ENCODE data around the gene INSL3.
"Not testable (repeated sequence)": the region's sequence is repeated elsewhere in the genome, so short reads cannot be mapped to it uniquely, and the experiment has no call there.

Gene INSL3

DNA sequence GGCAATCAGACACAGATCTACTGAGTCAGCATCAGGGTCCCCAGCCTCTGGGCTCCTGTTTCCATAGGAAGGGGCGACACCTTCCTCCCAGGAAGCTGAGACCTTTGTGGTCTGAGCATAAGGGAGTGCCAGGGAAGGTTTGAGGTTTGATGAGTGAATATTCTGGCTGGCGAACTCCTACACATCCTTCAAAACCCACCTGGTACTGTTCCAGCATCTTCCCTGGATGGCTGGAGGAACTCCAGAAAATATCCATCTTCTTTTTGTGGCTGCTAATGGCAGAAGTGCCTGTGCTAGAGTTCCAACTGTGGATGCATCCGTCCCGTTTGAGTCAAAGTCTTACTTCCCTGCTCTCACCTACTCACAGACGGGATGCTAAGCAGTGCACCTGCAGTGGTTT lies 9.2 kb downstream of the INSL3 start:
- DNase-seq (ENCODE audit: low read depth), result no peak

DNA sequence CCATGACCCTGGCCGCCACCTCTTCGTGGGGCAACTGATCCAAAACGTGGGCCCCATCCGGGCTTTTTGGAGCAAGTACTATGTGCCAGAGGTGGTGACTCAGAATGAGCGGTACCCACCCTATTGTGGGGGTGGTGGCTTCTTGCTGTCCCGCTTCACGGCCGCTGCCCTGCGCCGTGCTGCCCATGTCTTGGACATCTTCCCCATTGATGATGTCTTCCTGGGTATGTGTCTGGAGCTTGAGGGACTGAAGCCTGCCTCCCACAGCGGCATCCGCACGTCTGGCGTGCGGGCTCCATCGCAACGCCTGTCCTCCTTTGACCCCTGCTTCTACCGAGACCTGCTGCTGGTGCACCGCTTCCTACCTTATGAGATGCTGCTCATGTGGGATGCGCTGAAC lies 9.6 kb downstream of the INSL3 start:
- DNase-seq (ENCODE audit: low read depth), result no peak

DNA sequence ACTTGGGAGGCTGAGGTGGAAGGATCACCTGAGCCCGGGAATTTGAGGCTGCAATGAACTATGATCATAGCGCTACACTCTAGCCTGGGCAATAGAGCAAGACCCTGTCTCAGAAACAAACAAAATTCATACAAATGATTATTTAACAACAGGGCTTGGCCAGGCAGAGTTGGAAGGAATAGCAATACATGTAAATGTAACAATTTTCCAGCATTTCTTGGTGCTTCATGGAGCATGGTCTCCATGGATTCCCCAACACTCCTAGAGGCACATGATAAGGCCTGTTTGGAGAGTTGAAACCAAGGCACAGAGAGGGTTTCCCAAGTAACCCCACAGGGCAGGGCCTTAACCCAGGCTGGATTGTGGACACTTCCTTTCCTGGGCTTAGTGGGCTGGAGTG lies 10.2 kb downstream of the INSL3 start:
- DNase-seq (ENCODE audit: low read depth), result no peak

DNA sequence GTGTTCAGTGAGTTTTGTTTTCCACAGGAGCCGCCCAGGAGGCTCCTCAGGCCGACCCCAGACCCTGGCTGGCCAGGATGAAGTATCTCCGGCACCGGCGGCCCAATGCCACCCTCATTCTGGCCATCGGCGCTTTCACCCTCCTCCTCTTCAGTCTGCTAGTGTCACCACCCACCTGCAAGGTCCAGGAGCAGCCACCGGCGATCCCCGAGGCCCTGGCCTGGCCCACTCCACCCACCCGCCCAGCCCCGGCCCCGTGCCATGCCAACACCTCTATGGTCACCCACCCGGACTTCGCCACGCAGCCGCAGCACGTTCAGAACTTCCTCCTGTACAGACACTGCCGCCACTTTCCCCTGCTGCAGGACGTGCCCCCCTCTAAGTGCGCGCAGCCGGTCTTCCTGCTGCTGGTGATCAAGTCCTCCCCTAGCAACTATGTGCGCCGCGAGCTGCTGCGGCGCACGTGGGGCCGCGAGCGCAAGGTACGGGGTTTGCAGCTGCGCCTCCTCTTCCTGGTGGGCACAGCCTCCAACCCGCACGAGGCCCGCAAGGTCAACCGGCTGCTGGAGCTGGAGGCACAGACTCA lies 13.5 kb downstream of the INSL3 start:
- no peak for DNase-seq (ENCODE audit: low read depth)

DNA sequence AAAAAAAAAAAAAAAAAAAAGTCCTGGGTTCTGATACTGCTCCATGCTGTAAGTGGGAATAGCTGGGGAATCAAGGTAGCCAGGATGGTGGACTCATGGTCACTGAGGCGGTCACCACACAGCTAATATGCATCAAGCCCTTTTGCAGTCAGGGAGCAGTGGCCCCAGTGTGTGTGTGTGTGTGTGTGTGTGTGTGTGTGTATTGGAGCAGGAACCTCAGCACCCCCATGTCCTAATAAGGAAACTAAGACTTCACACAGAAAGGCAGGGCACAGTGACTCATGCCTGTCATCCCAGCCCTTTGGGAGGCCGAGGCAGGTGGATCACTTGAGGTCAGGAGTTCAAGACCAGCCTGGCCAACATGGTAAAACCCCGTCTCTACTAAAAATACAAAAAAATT lies 14.4 kb downstream of the INSL3 start:
- DNase-seq (ENCODE audit: low read depth), result no peak

DNA sequence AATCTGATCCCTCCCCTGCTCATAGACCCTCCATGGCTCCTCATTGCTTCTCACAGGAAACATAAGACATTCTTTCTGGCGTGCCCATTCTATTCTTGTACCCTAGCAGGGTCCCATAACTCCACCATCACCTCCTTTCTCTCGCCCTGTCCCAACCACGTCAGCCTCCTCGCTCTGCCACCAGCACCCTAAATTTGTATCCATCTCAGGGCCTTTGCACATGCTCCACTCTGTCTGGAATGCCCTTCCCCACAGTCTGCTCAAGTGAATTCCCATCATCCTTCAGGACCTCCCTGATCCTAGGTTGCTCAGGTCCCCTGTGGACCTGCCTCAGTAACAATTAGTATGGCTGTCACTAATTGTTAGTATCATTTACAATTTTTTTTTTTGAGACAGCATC lies 15.9 kb downstream of the INSL3 start:
- no peak for DNase-seq (ENCODE audit: low read depth)

DNA sequence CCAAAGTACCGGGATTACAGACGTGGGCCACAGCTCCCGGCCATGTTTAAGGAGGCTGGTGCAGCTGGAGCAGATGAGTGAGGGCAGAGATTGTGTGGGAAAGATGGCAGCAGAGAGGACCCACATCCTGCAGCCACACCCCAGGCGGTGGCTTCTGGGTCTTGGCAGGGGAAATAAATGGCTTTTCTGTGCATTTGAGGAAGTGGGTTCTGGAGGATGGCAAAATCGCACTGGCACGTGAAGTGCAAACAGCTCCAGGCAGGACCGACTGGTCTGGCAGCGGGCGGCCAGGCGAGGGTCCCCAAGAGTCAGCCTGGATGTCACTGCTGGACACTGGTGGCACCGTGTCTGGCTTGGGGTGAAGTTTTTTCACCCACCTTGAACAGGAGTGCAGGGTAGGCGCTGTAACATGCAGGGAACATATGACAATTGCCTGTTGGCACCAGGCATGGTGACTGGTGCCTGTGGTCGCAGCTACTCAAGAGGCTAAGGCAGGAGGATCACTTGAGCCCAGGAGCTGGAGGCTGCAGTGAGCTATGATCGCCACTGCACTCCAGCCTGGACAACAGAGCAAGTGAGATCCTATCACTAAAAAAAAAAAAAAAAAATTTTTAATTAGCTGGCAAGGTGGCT lies 17.9 kb downstream of the INSL3 start:
- DNase-seq (ENCODE audit: low read depth), result no peak

DNA sequence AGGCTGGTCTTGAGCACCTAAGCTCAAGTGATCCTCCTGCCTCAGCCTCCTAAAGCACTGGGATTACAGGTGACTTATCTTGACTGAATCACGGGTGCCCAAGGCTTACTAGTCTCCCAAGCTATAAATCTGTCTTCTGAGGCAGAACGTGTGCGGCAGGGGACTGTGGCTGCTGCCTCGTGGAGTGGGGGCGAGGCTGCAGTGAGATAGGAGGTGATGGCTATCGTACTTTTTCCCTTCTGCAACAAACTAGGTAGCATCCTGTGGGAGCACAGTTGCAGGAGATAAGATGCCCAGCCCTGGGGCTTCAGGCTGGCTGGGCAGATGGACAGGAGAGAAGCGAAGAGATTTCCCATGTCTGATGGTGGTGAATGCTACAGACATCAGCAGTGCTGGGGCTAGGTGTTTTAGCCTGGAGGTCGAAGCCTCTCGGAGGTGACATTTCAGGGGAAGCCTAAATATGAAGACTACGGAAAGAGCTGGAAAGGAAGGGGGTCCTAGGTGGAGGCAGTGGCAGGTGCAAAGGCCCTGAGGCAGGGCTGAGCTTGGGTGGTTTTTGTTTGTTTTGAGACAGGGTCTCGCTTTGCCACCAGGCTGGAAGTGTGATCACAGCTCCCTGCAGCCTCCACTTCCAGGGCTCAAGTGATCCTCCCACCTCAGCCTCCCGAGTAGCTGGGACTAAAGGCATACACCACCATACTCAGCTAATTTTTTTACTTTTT lies 19.0 kb downstream of the INSL3 start:
- DNase-seq (ENCODE audit: low read depth), result no peak

DNA sequence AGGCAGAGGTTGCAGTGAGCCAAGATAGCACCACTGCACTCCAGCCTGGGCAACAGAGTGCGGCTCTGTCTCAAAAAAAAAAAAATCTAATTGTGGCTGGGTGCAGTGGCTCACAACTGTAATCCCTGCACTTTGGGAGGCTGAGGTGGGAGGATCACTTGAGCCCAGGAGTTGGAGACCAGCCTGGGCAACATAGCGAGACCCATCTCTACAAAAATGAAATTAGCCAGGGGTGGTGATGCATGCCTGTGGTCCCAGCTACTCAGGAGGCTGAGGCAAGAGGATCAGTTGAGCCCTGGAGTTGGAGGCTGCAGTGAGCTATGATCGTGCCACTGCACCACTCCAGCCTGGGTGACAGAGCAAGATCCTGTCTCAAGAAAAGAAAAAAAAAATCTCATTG lies 22.7 kb downstream of the INSL3 start:
- not testable (repeated sequence) for DNase-seq (ENCODE audit: low read depth)

DNA sequence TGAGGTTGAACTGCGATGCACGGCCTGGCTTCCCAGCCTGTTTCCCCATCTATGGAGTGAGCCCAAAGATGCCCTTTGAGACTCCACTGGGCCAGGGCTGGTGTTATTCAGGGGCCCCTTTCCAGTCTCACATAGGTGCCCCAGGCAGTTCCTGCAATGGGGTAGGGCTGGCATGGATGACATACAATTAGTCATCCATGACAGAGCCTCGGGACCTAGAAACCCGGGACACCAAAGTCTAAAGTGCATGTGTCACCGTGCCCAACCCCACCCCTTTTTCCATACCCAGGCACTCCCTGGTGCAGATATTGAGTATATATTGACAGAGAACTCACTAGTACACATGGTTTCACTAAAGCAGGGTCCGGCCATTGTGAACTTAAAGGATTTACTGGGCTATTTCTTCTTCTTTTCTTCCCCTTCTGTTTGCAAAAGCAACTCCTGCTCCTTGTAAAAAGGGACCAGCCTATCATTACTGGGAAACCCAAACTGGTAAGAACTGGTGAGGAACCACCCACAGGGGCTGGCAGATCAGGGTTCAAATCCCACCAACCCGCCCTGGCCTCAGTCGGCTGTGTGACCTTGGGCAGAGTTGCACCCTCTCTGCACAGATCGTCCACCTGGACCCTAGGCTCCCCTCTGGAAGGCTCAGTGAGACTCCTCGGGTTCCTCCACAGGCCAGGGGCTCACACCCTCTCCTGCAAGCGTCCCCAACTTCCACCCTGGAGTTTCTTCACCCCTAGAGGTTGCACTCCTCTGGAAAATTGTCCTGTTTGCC lies 23.7 kb downstream of the INSL3 start:
- DNase-seq (ENCODE audit: low read depth), result peak; percentile 60

DNA sequence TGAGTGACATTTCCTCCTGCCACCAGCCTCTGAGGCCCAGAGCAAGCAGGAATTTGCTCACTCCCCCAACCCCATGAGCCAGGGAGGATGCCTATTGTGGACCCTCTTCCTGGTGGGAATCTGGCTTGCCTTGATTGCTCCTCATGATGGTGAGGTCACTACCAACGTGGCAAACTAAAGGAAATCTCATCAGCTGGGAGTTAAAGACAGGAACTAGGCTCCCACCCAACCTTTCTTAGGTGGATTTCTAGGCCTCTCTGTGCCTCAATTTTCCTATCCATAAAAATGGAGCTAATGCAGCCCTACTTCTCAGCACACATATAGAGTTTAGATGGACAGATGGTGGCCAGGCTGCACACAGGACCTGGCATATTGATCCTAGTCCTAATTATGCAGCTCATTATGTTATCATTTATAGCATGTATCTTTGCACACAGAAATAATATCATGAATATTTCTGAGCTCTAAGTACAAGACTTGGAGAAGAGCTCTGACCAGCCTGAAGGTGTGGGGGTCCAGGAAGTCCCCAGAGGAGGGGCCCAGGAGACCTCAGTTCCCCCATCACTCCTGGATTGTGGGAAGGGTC lies 24.4 kb downstream of the INSL3 start:
- no peak for DNase-seq (ENCODE audit: low read depth)

DNA sequence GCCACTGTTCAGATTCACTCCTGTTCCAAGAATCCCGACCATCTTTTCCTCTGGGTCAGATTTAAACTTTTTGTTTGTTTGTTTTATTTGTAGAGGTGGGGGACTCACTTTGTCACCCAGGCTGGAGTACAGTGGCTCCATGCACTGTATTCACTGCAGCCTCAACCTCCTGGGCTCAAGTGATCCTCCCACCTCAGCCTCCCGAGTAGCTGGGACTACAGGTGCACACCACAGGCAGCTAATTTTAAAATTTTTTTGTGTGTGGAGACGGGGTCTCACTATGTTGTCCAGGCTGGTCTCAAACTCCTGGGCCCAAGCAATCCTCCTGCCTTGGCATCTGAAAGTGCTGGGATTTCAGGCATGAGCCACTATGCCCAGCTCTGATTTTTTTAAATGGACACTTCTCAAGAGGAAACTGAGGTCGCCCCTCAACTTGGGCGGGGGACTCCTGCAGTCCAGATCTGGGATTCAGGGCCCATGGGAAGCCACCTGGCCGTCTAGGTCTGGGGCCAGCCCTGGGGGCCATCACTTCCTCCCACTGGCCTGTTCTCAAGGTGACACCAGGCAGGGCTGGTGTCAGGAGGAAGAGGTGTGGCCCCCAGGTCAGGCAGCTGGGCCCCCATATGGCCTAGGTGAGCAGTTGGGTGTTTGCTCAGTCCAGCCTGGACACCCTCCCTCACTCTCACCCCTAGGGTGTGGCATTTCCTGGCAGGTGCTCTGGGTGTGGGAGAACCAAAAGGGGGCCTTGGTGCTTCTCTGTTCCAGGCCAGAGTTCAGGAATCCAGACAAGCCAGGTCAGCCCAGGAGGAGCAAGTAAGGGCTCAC lies 25.1 kb downstream of the INSL3 start:
- DNase-seq (ENCODE audit: low read depth), result no peak

DNA sequence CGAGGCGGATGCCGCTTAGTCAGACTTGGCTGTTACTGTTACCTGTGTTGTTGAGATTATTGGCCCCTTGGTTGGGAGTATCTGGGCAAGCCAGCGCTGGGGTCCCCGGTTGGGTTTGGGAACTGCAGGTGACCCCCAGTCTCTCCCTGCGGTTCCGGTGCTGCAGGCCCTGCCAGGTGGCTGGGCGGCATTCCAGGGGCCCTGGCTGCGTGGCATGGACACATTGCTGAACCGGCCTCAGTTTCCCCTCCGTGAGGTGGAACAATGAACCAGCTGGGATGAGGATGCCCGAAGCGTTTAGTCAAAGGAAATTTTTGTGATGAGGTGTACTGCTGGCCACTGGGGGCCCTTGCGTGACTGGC lies 25.8 kb downstream of the INSL3 start:
- no peak for DNase-seq (ENCODE audit: low read depth)

DNA sequence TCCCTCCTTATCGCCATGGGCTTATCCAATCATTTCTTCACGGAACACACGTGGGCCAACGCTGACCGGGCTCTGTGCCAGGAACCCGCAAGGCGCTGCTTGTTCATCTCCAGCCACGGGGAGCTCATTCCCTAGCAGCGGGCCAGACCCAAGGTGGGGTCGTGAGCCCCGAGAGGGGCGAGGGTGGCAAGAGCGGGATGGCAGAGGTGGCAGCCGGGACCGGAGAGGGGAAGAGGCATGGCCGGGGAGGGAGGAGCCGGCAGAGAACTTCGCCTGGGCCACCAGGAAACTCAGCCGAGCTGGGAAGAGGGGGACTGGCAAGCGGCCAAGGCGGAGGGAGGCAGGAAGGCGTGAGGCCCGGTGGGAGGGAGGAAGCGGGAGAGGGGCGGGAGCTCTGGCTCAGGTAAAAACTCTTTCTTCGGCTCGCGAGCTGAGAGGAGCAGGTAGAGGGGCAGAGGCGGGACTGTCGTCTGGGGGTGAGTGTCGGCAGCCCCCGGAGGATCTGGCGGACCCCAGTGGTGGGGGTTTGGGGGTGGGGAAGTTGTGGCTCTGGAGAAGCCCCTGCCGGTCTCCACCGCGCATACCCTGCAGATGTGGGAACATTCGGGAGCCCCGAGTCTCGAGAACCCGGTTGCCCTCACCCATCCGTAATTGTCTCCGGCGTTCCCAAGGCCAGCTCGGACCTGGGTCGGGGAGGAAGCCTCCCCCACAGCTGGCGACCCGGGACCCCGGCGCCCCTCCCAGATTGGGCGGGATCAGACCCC lies 26.4 kb downstream of the INSL3 start, which contains the start of gene B3GNT3:
Gene B3GNT3, plus strand, starts transcription at position 408 of the 764 bp plus-strand sequence. CDS start 12,670 bp downstream, outside the sequence.
- DNase-seq (ENCODE audit: low read depth), result no peak

DNA sequence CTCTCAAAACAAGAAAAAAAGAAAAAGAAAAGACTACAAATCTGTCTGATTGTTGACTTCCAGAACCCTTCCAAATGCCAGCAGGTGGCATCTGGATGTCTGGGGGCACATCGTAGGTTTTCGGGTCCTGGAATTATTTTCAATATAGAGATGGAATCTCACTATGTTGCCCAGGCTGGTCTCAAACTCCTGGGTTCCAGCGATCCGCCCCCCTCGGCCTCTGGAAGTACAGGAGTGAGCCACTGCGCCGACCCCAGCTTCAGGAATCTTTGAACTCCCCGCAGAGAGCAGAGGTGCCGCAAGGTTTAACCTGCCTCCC lies 26.9 kb downstream of the INSL3 start:
- no peak for DNase-seq (ENCODE audit: low read depth)

DNA sequence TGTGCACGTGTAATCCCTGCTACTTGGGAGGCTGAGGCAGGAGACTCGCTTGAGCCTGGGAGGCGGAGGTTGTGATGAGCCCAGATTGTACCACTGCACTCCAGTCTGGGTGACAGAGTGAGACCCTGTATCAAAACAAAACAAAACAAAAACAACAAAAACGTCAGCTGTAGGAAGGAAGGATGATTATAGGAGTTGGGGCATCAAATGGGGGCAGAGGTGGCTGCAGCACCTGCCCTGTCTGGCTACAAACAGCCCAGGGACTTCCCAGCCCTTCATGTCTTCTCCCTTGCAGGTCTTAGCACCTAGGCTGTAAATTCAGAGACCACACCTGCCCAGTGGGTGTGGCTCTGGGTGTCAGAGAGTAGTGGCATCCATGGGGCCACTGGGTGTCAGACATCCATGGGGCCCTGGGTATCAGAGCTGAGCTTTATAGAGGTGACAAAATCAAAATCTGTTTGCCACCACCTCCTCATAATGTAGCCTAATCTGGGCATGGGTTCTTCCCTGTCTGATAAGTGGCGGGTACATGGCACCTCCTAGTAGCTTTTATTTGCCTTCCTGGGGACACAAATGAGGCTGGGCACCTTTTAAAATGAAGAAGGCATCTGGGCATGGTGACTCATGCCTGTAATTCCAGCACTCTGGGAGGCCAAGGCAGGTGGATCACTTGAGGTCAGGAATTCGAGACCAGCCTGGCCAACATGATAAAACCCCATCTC lies 31.1 kb downstream of the INSL3 start:
- no peak for DNase-seq (ENCODE audit: low read depth)

DNA sequence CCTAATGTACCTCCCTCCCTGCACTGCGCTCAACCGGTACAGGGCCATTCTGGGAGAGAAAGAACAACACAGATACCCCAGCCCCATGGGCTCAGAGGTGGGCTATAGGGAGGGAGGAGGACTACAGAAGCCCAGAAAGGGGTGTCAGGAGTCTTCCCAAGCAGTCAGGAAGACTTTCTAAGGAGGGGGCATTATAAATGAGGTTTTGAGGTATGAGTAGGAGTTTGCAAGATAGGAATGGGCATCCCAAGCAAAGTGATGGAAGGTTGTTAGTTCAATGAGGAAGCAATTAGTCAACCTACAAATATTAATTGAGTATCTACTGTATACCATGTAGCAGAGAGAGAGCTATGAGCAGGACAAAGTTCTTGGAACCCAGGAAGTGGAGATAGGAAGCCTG lies 32.7 kb downstream of the INSL3 start:
- no peak for DNase-seq (ENCODE audit: low read depth)

DNA sequence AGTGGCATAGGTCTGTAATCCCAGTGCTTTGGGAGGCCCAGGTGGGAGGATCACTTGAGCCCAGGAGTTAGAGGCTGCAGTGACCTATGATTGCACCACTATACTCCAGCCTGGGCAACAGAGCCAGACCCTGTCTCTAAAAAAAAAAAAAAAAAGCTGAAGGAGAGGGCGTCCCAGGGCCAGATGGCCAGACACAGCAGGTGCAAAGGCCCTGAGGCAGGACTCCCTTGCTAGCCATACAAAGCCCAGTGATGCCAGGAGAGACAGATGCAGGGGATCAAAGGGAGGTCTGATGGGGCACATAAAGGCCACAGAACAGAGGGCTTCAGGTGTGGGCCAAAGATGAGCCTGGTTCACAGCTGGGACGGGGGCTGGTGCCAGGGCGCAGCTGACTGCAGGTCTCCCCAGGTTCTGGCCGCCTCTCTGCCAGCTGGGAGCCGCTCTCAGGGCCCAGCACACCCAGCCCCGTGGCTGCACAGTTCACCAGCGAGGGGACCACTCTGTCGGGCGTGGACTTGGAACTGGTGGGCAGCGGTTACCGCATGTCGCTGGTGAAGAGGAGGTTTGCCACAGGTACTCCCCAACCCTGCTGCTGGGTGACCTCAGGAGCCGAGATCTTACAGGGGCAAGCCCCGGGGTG lies 33.9 kb downstream of the INSL3 start:
- no peak for DNase-seq (ENCODE audit: low read depth)

DNA sequence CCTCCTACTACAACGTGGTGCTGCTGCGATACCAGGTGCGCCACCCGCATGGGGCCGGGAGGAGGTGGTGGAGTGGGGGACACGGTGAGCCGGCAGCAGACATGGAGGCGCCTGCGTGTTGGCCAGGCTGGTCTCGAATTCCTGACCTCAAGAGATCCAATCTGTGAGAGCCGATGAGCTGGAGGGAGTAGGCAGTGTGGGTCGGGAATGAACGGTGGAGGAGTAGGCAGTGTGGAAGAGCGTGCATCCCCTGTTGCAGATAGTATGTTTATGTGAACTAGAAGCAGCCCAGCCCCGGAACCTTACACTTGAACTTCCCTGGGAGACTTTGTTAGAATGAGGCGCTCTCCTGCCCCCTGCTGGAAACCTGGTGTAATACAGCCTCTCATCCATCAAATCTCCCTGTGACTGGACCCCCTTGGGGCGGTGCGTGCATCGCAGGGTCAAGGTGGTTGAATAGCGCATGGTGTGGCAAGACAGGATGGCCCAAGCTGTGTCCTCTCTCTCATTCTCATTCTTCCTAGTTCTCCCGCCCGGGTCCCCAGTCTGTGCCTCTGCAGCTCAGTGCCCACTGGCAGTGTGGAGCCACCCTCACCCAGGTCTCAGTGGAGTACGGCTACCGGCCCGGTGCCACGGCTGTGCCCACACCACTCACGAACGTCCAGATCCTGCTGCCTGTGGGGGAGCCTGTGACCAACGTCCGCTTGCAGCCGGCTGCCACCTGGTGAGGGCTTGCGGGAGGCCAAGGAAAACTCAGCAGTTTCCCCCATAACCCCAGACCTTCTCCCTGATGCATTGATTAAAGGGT lies 36.9 kb downstream of the INSL3 start:
- DNase-seq (ENCODE audit: low read depth), result no peak
